G401 (cell line): ENCODE data around the gene CCDC92. TPM values are rescaled to one million over a fixed set of nuclear protein-coding genes. Genes with fewer than 3 reads are reported as not detected.

Source experiments
- DNase-seq: peaks from one replicate; pipeline ENCODE4 v3.0.0-alpha.2; 2015; ENCODE audit warnings: low spot score
- in situ Hi-C: cut with HindIII; loops from 2 replicates; pipeline ENCODE4 v1.10.0; 2016; ENCODE audit warnings: low sequenced_read_pairs, mixed read lengths
- total RNA-seq: library from RNA; depleted of rRNA; stranded (reverse); fragments of >200 nt; shearing (Covaris generic); gene quantifications from 2 replicates; pipeline ENCODE4 v1.2.3, GENCODE V29; 2014

Gene CCDC92
- total RNA-seq, 1 experiment from 2014 or later, result 10.8 TPM

DNA sequence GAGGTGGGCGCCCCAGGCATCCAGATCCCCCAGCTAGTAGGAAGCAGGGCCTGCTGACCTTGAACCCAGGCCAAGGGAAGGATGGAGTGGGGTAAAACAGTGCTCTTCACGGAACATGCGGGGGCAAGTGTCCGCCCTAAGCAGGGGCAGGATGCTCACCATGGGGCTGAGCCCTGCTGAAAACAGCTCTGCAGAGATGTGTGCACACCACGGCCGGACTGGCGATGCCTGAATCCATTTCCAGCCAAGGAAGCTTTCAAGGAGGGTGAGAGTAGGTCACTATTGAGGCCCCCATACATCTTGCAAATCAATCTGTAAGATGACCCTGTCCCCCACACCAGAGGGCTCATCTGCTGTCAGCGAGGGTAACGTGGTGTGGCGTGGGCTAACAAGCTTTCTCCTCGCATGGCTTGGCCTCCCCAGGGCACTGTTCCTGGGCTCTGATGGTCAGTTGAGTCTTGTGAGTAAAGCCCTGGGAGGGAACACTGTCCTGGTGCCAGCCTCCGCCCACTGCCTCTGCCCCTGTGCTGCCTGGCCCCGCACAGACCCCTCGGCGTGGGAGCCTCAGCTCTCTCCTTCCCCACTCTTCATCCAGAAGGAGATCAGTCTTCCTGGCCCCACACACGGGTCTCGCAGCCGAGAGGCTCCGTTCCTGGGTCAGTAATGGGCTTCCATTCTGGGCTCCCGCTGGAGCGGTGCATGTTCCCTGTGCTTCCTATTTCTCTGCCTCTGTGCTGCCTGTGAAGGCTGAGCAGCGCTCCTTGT, 69.1 kb downstream of the CCDC92 start:
- in situ Hi-C loops, result no loop called here
- DNase-seq, result no peak

DNA sequence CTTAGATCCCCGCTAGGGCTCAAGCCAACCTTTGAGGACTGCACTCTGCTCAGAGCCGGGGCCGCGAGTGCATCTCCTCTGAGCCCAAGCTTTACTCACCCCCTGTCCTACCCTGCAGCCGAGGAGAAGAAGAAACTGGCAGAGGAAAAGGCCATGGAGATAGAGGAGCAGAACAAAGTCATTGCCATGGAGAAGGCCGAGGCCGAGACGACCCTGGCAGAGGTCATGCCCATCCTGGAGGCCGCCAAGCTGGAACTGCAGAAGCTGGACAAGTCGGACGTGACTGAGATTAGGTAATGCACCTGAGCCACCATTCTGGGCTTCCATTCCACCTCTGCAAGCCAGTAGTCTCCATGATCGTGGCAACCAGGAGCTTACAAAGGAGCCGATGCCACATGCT, 69.8 kb downstream of the CCDC92 start:
- no peak for DNase-seq
- in situ Hi-C loops, result no loop called here

DNA sequence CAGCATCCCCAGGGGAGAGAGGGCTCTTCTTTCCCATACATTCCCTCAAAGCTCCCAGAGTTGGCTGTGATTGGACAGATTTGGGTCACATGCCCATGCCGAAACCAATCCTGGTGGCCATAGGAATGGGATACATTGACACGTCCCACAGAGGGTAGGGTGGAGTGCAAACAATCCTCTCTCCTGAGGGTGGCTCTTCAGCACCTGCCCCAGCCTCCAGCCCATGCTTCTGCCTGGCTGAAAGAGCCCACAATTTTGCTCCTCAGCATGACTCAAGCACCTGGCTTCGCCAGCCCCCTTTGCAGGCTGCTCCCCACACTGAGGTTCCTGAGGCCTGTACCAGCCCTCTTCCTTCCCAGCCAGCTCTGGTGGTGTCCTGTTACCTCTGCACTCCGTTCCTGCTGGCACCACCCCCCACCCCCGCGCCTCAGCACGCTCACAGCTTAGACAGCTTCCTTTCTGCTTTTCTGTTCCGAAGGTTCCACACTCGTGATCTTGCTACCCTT, 71.7 kb downstream of the CCDC92 start:
- DNase-seq, result no peak
- in situ Hi-C loops, result no loop called here

DNA sequence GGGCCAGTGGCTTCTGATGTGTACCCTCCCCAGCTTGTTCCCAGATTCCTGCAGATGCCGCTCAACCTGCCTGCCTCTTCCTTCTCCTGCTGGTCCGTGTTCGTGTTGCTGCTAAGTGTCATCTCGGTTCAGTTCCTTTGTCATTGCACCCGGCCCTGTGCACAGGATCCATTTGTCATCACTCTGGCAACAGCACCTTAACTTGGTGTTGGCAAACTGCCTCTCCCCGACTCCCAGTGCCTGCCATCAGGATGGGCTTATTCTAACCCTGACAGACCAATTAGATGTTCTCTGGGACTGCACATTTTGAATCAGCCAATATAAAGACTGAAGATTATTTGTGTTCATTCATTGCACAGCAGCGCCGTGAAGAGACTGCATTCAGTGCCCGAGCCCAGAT, 73.3 kb downstream of the CCDC92 start:
- in situ Hi-C loops, result no loop called here
- DNase-seq, result no peak

DNA sequence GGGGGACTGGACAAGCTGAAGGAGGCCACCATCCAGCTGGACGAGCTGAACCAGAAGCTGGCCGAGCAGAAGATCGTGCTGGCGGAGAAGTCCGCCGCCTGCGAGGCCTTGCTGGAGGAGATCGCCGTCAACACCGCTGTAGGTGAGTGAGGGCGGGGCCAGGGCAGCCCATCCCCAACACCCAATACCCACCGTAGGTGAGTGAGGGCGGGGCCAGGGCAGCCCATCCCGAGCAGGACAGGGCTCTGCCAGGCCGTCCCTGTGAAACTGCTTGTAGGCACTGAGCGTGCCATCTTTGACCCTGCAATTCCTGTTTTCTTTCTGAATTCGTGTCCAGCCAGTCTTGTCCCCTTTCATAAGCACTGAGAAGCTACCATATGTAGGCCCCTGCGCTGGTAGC, 74.0 kb downstream of the CCDC92 start:
- in situ Hi-C loops, result no loop called here
- no peak for DNase-seq

DNA sequence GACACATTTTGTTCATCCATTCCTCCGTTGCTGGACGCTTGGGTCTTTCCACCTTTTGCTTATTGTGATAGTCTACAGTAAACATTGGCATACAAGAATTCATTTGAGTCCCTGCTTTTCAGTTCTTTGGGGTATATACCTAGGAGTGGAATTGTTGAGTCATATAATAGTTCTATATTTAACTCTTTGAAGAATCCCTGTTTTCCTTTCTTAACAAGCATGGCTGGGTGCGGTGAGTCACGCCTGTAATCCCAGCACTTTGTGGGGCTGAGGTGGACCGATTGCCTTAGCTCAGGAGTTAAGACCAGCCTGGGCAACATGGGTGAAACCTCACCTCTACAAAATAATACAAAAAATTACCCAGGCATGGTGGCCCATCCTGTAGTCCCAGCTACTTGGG, 75.4 kb downstream of the CCDC92 start:
- no peak for DNase-seq
- in situ Hi-C loops, result no loop called here

DNA sequence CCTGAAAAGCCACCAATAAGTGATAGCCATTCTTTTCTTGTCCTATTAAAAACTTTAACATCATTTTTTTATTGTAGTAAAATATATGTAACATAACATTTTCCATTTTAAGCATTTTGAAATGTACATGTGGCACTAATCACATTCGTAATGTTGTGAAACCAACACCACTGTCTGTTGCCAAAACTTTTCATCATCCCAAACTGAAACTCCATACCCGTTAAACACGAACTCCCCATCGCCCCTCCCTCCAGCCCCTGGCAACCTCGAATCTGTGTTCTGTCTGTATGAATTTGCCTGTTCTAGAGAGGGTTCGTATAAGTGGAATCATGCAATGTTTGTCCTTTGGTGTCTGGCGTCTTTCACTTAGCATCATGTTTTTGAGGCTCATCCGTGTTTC, 75.9 kb downstream of the CCDC92 start:
- DNase-seq, result no peak
- in situ Hi-C loops, result no loop called here

DNA sequence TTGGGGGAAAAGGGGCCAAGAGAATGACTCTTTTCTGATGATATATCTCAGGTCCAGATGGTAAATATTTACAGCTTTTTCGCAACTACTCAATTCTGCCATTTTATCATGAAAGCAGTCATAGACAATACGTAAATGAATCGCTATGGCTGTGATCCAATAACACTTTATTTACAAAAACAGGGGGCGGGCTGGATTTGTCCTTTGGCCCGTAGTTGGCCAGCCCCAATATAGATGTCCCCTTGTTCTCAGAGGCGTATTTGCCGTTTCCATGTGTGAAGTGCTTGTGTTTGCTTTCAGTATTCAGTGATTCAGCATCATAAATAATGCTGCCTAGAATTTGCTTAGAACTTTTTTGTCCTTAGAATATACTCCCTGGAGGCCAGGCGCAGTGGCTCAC, 77.2 kb downstream of the CCDC92 start:
- in situ Hi-C loops, result no loop called here
- DNase-seq, result no peak

DNA sequence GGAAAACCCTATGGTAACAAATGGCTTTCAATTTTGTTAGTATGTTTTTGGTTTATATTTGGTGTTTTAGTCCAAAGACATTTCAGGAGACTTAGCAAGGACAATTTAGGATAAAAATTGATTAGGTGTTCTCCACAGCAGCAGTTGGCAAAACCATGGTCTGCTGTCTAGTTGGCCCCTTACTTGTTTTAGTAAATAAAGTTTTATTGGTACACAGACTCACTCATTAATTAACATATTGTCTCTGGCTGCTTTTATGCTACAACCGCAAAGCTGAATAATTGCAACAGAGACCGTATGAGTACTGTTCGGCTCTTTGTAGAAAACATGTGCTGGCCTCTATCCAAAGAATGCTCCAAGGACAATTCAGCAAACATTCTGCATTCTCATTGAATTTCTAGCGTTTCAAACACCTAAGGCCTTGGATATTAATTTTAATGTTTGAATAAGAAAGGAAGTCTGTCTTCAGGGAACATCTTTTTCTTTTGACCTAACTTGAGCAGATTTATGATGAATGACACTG, 77.7 kb downstream of the CCDC92 start:
- in situ Hi-C loops, result no loop called here
- DNase-seq, result no peak

DNA sequence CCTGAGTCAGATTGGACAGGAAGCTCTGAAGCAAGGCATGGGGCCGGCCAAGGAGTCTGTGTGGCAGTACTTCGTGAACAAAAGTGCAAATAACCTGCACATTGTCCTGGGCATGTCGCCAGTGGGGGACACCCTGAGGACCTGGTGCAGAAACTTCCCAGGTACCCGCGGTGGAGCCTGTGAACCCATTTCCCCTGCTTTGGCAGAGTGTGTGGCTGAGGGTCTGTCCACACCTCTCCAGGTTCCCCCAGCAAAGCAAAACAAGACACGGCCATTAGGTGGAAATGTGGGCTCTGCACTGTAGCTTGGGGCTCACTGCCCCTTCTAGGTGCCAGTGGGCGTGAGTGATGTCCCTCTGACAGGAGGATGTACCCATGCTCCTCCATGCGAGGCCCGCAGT, 79.4 kb downstream of the CCDC92 start:
- no peak for DNase-seq
- in situ Hi-C loops, result no loop called here

DNA sequence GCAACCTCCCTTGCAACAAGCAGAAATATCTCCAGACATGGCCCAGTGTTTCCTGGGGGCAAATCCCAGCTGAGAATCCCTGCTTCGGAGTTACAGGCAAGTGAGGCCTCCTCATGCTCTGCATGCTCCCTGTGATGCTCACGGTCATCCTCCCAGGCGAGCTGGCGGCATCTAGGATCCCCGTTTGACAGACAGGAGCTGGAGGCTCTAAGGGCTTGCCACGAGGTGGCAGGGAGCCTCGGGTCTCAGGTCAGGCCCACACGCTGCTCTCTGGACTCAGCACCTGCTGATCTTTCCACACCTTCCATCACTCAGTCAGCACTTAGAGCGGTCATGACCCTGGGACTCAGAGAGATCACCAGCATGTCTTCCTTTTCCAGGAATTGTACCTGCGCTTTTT, 79.8 kb downstream of the CCDC92 start:
- DNase-seq, result no peak
- in situ Hi-C loops, result no loop called here

DNA sequence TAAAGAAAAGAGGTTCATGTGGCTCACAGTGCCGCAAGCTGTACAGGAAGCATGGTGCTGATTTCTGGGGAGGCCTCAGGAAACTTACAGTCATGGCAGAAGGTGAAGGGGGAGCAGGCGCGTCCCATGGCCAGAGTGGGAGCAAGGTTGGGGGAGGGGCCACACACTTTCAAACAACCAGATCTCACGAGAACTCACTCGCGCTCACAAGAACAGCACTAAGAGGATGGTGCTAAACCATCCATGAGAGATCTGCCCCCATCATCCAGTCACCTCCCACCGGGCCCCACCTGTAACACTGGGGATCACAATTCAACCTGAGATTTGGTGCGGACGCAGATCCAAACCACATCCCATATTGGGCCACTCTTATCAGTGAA, 80.5 kb downstream of the CCDC92 start:
- DNase-seq, result no peak
- in situ Hi-C loops, result no loop called here

DNA sequence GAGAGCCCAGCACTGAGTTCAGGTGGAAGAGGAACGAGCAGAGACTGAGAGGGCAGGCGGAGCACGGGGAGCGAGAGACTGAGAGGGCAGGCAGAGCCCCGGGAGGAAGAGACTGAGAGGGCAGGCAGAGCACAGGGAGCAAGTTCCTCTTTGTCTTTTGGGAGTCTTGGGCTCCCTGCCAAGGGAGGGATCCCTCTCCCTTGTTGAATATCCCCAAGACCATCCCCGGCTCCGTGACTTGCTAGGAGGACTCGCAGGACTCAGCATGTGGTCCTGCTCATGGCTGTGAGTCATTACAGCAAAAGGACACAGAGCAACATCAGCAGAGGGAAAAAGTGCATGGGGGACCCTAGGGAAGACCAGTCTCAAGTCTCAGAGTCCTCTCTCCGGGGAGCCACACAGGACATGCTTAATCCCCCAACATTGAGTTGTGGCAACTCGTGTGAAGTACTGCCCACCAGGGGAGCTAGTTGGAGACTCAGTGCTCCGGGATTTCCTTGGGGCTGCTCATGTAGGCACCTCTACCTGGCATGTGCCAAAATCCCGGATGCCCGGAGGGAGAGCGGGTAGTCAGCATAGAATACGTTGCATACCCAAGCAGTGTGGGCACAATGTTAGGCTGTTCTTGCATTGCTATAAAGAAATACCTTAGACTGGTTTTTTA, 81.0 kb downstream of the CCDC92 start:
- in situ Hi-C loops, result no loop called here

DNA sequence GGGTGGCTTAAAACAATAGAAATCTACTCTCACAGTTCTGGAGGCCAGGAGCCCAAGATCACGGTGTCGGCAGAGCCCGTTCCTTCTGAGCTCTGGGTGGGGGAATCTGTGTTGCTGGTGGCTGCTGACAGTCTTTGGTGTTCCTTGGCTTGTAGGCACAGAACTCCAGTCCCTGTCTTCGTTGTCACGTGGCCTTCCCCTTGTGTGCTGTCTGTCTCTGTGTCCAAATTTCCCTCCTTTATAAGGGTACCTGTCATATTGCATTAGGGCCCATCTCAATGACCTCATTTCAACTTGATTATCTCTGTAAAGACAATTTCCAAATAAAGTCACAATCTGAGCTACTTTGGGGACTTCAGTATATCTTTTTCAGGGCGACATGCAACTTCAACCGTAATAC, 81.6 kb downstream of the CCDC92 start:
- no peak for DNase-seq
- in situ Hi-C loops, result no loop called here

More for the DNA sequence above, 81.0 kb downstream of the CCDC92 start:
- DNase-seq, result no peak

DNA sequence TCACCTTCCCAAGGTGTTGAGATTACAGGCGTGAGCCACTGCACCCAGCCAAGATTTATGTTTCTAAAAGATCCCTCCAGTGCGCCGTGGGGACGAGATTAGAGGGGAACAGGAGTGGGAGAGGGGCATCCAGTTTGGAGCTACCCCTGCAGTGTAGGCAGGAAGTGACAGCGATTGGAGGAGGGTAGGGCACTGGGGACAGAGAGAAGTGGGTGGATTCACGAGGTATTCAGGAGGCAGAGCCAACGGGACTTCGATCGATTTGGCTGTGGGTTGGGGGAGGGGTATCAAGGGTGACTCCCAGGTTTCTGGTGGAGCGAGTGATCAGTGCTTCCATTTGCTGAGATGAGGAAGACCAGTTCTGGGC, 82.1 kb downstream of the CCDC92 start:
- DNase-seq, result no peak
- in situ Hi-C loops, result no loop called here

DNA sequence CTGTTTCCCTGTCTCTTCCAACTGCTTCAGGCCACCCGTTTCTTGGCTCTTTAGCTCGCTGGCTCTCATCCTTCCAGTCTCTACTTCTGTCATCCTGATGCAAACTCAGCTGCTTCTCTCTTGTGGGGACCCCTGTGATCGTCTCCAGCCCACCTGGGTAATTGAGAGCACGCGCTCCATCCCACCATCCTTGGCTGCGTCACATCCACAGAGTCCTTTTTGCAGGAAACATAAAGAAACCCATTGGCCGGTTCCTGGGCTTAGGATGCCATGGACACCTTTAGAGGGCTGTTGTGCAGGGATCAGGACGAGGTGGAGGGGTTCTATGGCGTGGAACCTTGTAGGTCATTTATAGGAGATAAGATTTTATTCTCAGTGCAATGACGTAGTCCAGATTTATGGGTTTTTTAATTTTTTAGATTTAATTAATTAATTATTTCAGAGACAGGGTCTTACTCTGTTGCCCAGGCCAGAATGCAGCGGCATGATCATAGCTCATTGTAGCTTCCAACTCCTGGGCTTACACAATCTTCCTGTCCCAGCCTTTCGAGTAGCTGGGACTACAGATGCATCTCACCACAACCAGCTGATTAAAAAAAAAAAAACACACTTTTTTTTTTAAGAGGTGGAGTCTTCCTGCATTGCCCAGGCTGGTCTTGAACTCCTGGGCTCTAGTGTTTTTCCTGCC, 82.6 kb downstream of the CCDC92 start:
- no peak for DNase-seq
- in situ Hi-C loops, result no loop called here

DNA sequence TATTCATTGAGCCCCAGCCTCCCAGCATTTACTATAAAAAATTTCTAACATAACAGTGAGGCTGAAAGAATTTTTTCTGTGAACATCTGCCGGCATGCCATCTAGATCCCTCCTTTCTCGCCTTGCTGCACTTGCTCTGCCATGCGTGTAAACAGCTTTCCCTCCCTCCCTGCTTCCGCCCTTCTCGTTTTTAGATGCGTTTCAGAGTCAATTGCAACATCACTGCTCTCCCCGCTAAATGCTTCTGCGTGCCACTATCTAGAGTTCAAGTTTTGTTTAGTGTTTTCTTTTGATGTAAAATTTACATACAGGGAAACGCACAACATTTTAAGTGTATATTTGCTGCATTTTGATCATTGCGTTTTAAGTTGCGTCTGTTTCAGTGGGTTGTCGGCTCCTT, 83.6 kb downstream of the CCDC92 start:
- in situ Hi-C loops, result no loop called here
- no peak for DNase-seq

DNA sequence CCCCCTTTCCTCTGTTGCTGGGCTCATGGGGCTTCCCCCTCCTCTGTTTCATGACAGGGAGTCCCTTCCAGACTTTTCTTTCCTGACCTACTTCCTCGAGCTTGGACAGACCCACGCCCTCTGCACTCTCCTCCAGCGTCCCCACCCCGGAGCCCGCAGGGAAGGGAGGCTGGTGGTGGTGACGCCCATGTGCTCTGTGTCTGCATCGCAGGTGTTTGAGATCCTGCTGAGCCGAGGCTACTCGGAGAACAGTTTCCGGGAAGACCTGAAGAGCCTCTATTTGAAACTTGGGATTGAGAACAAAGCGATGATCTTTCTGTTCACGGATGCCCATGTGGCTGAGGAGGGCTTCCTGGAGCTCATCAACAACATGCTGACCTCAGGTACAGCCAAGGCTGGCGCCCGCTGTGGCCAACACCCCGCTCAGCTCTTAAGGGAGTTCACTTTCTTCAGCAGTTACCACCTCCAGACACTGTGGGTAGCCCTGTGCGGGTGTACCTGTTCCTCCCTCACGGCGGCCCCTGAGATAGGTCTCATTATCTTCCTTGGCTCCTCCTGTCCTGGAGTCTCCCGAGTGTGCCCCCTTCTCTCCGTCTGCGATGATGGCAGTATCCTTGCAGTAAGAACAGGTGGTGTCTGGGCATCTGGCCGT, 85.6 kb downstream of the CCDC92 start:
- no peak for DNase-seq
- in situ Hi-C loops, result no loop called here

DNA sequence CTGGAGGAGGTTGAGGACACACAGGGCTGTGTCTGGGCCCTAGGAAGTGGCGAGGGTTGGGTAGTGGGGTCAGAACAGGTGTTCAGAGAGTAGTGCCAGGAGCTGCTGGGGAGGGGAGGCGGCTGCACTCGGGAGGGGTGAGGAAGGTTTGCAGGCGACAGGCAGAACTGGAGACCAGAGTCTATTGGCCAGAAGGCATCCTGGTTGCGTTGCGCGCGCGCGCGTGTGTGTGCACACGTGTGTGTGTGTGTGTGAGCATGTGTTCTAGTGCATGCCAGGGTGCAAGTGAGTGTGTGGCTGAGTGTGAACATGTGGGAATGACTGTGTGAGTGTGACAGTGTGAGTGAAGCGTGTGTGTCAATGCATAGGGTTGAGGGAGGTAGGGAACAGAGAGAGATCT, 86.4 kb downstream of the CCDC92 start:
- no peak for DNase-seq
- in situ Hi-C loops, result no loop called here
